ENCODE results near the gene IRX3.

Gene IRX3

DNA sequence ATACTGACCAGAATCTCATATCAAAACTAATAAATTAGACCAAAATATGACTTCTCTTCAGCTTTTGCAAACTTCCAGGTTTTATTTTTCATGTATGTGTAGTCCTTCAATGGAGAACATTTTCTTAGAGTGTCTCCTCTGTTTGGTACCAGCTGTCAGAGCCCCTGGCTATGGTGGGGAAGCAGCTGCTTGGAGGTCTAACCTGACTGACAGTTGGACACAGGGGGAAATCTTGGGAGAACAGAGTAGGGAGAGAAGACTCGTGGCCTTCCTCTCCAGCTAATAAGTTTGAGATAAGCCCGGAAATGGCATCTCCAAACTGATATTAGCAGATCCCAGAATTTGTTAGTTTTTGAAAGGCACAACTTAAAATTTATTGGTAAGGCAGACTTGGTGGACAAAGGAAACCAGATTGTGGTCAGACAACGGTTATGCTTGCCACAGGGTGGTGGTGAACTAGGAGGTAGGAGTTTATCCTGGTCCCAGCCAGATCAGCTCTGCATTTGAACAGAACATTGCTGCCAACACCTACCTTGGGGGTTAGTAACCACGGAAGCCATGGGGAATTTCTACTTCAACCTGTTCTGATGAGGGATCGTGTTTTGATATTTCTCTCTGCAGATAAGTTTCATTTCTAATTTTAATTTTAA, 39.2 kb upstream of the IRX3 start:
- TF ChIP-seq, protein P1, sequence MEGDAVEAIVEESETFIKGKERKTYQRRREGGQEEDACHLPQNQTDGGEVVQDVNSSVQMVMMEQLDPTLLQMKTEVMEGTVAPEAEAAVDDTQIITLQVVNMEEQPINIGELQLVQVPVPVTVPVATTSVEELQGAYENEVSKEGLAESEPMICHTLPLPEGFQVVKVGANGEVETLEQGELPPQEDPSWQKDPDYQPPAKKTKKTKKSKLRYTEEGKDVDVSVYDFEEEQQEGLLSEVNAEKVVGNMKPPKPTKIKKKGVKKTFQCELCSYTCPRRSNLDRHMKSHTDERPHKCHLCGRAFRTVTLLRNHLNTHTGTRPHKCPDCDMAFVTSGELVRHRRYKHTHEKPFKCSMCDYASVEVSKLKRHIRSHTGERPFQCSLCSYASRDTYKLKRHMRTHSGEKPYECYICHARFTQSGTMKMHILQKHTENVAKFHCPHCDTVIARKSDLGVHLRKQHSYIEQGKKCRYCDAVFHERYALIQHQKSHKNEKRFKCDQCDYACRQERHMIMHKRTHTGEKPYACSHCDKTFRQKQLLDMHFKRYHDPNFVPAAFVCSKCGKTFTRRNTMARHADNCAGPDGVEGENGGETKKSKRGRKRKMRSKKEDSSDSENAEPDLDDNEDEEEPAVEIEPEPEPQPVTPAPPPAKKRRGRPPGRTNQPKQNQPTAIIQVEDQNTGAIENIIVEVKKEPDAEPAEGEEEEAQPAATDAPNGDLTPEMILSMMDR (IDR thresholded peaks at IDR 0.05; ENCODE audit: low read depth, low read length, missing control alignments), result no peak
- H3K4me3 ChIP-seq (replicated peaks; ENCODE audit: low read depth, low read length), result no peak overlapping the region
- no peak for DNase-seq (ENCODE audit: extremely low read depth, low read depth)

DNA sequence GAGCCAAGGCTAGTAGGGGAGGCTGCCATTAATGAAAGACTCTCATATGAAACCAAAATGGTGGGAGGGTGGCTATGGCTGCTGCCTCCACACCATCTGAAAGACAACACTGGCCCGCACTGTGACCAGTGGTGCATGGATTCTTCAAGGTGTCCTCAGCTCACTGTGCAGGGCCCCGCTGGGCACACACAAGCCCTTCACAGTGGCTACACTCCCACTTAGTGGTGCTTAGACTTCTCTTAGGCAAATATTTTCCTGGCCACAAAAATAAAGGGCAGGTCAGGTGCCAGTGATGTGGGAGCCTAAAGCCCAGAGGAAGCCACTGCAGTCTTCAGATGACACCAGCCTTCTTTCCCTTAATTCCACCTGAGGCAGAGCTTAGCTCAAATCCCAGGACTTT, 38.1 kb upstream of the IRX3 start:
- H3K4me3 ChIP-seq (replicated peaks; ENCODE audit: low read depth, low read length), result no peak overlapping the region
- DNase-seq (ENCODE audit: extremely low read depth, low read depth), result no peak
- TF ChIP-seq, protein P1 (IDR thresholded peaks at IDR 0.05; ENCODE audit: low read depth, low read length, missing control alignments), result no peak

DNA sequence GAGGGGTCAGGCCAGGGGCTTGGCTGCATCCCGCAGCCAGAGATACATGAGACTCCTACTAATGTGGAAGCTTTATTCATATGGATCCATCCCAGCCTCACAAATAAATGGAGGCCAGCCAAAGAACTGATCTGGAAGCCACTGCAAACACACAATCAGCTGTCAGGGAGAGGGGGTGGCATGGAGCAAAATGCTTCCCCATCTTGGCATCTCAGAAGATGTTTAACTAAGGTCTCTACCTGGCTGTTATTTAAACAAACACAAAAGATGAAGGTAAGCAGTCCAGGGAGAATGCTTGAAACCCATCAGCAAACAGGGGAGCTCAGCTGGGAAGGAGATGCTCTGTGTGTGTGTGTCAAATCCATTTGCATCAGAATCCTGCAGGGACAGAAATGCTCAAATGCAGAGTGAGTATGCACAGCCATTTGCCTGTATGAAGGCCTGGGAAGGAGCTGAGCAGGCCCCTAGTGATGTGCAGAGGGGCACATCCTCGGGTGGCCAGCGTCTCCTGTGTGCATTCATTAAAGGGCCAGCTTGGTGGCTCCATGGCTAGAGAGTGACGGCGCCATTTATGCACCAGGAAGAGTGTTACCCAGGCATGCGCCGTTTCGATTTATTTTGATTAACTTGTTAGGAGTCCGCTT, 34.2 kb upstream of the IRX3 start:
- no peak for DNase-seq (ENCODE audit: extremely low read depth, low read depth)
- TF ChIP-seq, protein P1 (IDR thresholded peaks at IDR 0.05; ENCODE audit: low read depth, low read length, missing control alignments), result no peak

DNA sequence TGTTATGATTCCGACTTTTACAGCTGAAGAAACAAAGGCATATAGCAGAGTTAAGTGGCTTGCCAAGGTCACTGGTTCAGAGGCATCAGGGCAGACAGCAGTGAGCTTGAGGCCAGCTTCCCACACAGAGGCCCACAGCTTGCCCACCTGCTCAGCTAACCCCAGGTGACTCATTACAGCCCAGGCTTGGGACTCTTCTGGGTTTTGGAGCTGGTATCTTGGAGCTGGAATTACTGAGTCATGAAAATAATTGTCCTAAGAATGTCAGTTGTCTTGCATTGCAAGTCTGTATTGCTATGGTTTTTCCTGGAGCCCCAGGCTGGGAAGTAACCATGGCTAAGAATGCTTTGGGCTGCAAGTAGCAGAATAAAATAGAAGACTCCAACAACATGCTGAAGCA, 32.4 kb upstream of the IRX3 start:
- TF ChIP-seq, protein P1 (IDR thresholded peaks at IDR 0.05; ENCODE audit: low read depth, low read length, missing control alignments), result no peak

More for the DNA sequence above, 34.2 kb upstream of the IRX3 start:
- no peak overlapping the region for H3K4me3 ChIP-seq (replicated peaks; ENCODE audit: low read depth, low read length)

DNA sequence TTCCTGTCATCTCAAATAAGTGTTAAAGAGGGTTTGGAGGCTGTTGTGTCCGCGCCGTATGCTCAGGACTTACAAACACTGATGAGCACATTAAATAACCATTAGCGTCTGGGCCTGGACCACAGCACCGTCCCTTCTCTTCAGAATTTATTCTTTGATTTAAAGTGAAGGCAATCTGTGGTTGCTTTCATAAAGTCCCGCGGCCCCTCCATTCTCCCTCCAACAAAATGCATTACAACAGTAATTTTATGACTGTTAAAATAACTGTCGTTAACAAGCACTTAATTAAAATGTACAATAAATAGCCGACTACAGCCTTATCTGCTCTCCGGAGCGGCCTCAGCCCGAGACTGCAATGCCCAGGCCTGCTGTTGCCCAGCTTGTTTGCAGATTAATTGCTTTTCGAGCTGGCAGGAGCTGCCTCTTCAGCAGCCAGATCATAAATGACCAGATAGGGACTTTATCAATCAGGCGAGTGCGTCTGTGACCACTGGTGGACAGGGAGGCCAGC, 30.6 kb upstream of the IRX3 start:
- no peak overlapping the region for H3K4me3 ChIP-seq (replicated peaks; ENCODE audit: low read depth, low read length)
- DNase-seq (ENCODE audit: extremely low read depth, low read depth), result no peak
- TF ChIP-seq, protein P1 (IDR thresholded peaks at IDR 0.05; ENCODE audit: low read depth, low read length, missing control alignments), result no peak

More for the DNA sequence above, 32.4 kb upstream of the IRX3 start:
- no peak for DNase-seq (ENCODE audit: extremely low read depth, low read depth)
- no peak overlapping the region for H3K4me3 ChIP-seq (replicated peaks; ENCODE audit: low read depth, low read length)

DNA sequence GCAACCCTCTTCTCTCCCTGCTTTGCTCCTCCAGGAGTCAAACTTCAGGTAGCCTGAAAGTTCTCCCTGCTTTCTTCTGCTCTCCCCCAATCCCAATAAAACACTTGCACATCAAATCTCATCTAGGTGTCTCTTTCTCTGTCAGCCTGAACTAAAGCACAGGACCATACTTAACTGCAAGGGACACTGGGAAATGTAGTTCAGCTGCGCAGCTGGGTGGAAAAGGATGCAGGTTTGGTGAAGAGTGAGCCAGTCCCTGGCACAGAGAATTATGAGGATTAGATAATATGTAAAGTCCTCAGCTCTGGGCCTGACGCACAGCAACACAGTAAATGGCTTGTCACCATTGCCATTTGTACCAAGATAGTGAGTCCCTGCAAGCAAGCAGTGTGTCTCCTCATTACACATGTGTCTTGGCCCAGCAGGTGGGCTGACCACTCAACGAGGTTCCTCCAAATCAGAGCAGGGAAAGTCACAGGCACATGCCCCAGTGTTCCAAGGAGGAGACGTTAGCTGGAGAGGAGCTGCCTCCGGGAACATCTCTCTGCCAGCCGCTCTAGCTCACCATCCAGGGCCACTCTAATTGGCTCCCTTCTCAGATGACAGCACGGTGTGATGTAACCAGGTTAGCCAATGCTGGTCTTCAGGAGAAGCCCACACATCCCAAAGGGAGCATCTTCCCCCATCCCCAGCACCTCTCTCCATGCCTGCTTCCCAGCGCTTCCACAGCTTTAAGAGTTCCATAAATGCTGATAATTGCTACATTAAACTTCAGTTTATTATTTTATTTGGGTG, 29.7 kb upstream of the IRX3 start:
- TF ChIP-seq, protein P1 (IDR thresholded peaks at IDR 0.05; ENCODE audit: low read depth, low read length, missing control alignments), result no peak

More for the DNA sequence above, 29.7 kb upstream of the IRX3 start:
- H3K4me3 ChIP-seq (replicated peaks; ENCODE audit: low read depth, low read length), result no peak overlapping the region
- no peak for DNase-seq (ENCODE audit: extremely low read depth, low read depth)

All from HFF-Myc (cell line).